DND-41 (cell line): ENCODE results near the gene ZNF474.

Source experiments
- EZH2 ChIP-seq: IDR thresholded peaks from 3 replicates; pipeline ENCODE4 v1.6.1; 2012; ENCODE audit warnings: borderline replicate concordance, low read depth, mild to moderate bottlenecking, moderate library complexity, low read length, inconsistent platforms; ENCODE audit not compliant: severe bottlenecking
- TF ChIP-seq, protein P1 (sequence below): IDR thresholded peaks from 2 replicates; pipeline ENCODE4 v1.5.1; 2012; ENCODE audit warnings: borderline replicate concordance, low read length, moderate library complexity, mild to moderate bottlenecking; ENCODE audit not compliant: poor library complexity, severe bottlenecking; ENCODE audit errors: extremely low read depth

DNA sequence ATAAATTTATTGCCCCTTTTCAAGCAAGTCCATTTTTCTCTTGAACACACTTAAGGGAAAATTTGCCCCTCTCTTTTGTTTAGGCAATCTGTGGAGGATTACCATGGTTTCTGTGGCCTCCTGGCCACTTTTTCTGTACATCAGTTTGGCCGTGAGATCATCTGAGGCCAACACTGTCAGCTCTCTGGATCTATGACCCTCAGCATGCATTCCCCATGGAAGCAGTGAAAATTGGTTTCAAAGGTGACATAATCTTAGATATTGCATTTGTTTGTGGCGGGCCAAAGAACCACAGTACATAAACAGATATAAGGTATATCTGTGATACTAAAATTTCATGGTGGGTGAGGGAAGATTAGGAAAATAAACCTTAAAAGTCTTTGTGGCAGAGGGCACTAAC, 4.6 kb upstream of the ZNF474 start:
- TF ChIP-seq, protein P1, sequence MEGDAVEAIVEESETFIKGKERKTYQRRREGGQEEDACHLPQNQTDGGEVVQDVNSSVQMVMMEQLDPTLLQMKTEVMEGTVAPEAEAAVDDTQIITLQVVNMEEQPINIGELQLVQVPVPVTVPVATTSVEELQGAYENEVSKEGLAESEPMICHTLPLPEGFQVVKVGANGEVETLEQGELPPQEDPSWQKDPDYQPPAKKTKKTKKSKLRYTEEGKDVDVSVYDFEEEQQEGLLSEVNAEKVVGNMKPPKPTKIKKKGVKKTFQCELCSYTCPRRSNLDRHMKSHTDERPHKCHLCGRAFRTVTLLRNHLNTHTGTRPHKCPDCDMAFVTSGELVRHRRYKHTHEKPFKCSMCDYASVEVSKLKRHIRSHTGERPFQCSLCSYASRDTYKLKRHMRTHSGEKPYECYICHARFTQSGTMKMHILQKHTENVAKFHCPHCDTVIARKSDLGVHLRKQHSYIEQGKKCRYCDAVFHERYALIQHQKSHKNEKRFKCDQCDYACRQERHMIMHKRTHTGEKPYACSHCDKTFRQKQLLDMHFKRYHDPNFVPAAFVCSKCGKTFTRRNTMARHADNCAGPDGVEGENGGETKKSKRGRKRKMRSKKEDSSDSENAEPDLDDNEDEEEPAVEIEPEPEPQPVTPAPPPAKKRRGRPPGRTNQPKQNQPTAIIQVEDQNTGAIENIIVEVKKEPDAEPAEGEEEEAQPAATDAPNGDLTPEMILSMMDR = no peak
- TF ChIP-seq EZH2 = no peak
